Smooth muscle cell (in vitro differentiated cells): ENCODE data around the gene PLA2G6. TPM values are rescaled to one million over a fixed set of nuclear protein-coding genes. Genes with fewer than 3 reads are reported as not detected.

Experiments used
- DNase-seq: peaks from one replicate; lab custom pipeline; 2025; ENCODE audit not compliant: unreplicated experiment; lab: John Stamatoyannopoulos, UW
- H2AFZ ChIP-seq: fragments of 200-600 bp; sonication (generic); 2 replicates; pipeline ENCODE4 v1.6.0; 2016; ENCODE audit warnings: antibody characterized with exemption, low read depth, mild to moderate bottlenecking
- H3F3A ChIP-seq: fragments of 200-600 bp; sonication (generic); 2 replicates; pipeline ENCODE4 v1.6.0; 2017; ENCODE audit warnings: antibody characterized with exemption, low read depth
- H3K27ac ChIP-seq: fragments of 200-600 bp; sonication (generic); 2 replicates; pipeline ENCODE4 v1.5.1; 2016; ENCODE audit warnings: low read depth, mild to moderate bottlenecking
- H3K27me3 ChIP-seq: fragments of 200-600 bp; sonication (generic); 2 replicates; pipeline ENCODE4 v1.6.1; 2016; ENCODE audit warnings: low read depth, mild to moderate bottlenecking
- H3K36me3 ChIP-seq: fragments of 200-600 bp; sonication (generic); 2 replicates; pipeline ENCODE4 v1.5.1; 2016; ENCODE audit warnings: low read depth
- H3K4me1 ChIP-seq: fragments of 200-600 bp; sonication (generic); 2 replicates; pipeline ENCODE4 v1.5.1; 2016; ENCODE audit warnings: low read depth
- H3K4me2 ChIP-seq: fragments of 200-600 bp; sonication (generic); 2 replicates; pipeline ENCODE4 v1.6.0; 2016; ENCODE audit warnings: mild to moderate bottlenecking
- H3K4me3 ChIP-seq: fragments of 200-600 bp; sonication (generic); 2 replicates; pipeline ENCODE4 v1.5.1; 2016; ENCODE audit warnings: mild to moderate bottlenecking
- H3K79me2 ChIP-seq: fragments of 200-600 bp; sonication (generic); 2 replicates; pipeline ENCODE4 v1.6.0; 2016; ENCODE audit warnings: low read depth, mild to moderate bottlenecking
- H3K9ac ChIP-seq: fragments of 200-600 bp; sonication (generic); 2 replicates; pipeline ENCODE4 v1.6.0; 2016; ENCODE audit warnings: low read depth
- H3K9me3 ChIP-seq: fragments of 200-600 bp; sonication (generic); replicated peaks from 2 replicates; pipeline ENCODE4 v1.5.1; 2016; ENCODE audit warnings: low read depth
- H4K20me1 ChIP-seq: fragments of 200-600 bp; sonication (generic); 2 replicates; pipeline ENCODE4 v1.6.0; 2016; ENCODE audit warnings: low read depth
- CTCF ChIP-seq: fragments of 200-600 bp; sonication (generic); IDR thresholded peaks from 2 replicates; pipeline ENCODE4 v1.5.1; 2017; ENCODE audit warnings: borderline replicate concordance, mild to moderate bottlenecking, antibody characterized with exemption; ENCODE audit not compliant: insufficient read depth, poor library complexity, severe bottlenecking
- WGBS: methylation state at CpG from one replicate; pipeline ENCODE4 v1.1.7; 2016; ENCODE audit warnings: low lambda C conversion rate; 5-methylcytosine and 5-hydroxymethylcytosine counted together
- polyA plus RNA-seq: library from polyadenylated mRNA; unstranded; fragments of >200 nt; fragmentation: Nextera tagmentation; extraction: Ambion mirVana; gene quantifications from 2 replicates; pipeline ENCODE4 v1.2.1, GENCODE V29; 2016
- total RNA-seq: library from RNA; depleted of rRNA; stranded (reverse); fragments of >200 nt; gene quantifications from 2 replicates; pipeline ENCODE4 v1.2.3, GENCODE V29; 2014

PLA2G6 gene
- total and polyA plus RNA-seq, 2 experiments from 2014 or later, result 6.1 to 8.9 TPM

DNA sequence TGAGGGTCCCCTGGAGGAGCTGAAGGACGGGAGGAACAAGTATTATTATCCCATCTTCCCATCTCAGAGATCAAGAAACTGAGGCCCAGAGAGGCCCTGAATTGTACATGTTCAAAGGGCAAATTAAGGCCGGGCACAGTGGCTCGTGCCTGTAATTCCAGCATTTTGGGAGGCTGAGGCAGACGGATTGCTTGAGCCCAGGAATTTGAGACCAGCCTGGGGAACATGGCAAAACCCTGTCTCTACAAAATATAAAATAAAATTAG, 8.1 kb downstream of the PLA2G6 start:
- Histone ChIP-seq H2AFZ (no peak overlapping the region), H4K20me1 (no peaks in the 10 kb centered on the region), H3K27ac (no peak overlapping the region), H3K27me3 (no peaks in the 10 kb centered on the region), H3K9me3 (no peaks in the 10 kb centered on the region), H3K9ac (no peak overlapping the region), H3K4me2 (no peak overlapping the region), H3K36me3 (no peaks in the 10 kb centered on the region), H3K4me3 (no peak overlapping the region), H3F3A (no peaks in the 10 kb centered on the region), H3K79me2 (no peaks in the 10 kb centered on the region), H3K4me1 (peaks cover 6% of the 10 kb centered on the region)
- 99% methylated on average over 4 of the region's 4 CpGs for WGBS
- no peak for TF ChIP-seq CTCF
- DNase-seq, result no peak

DNA sequence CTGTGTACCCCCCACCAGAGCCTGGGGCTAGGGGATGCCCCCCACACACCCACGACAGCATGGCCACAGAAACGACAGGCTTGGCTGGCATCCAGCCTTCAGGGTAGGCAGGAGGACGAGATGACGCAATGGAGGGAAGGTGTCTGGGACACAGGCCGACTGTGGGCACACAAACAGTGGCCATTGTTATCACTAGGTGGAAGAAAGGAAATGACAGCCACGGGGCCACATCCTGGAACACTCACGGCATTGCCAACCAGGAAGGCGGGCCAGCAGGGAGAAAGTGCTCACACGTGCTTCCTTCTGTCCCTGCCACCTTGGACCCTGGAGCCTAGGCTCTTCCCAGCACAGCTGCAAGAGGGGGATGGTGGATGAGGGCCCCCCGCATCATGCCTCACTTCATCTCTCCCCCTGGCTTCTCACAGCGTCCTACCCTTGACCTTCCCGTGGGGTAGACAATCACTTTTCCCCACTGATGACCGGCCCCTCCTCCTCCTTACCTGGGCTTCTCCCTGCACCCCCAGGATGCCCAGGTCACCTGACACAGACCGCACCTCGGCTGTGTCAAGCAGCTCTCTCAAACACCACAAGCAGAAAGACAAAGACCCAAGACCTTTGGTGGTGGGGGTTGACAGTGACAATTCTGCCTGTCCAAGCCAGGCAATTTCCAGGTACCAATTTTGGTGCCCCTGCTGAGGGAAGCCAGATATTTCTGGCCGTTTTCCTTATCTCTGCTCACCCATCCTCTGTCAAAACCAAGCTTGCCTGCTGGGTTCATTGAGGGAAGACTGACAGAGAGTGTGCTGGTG, 8.6 kb downstream of the PLA2G6 start:
- no peak for TF ChIP-seq CTCF
- no peak for DNase-seq
- H2AFZ ChIP-seq, result no peak overlapping the region
- H3K4me1 ChIP-seq, result peaks cover 5% of the 10 kb centered on the region
- H3K36me3 ChIP-seq, result no peaks in the 10 kb centered on the region
- no peak overlapping the region for H3K27ac ChIP-seq
- H4K20me1 ChIP-seq, result no peaks in the 10 kb centered on the region
- no peaks in the 10 kb centered on the region for H3F3A ChIP-seq
- H3K9ac ChIP-seq, result no peak overlapping the region
- 87% methylated on average over 16 of the region's 16 CpGs for WGBS
- no peaks in the 10 kb centered on the region for H3K27me3 ChIP-seq
- H3K9me3 ChIP-seq, result no peaks in the 10 kb centered on the region
- H3K4me3 ChIP-seq, result no peak overlapping the region
- no peak overlapping the region for H3K4me2 ChIP-seq
- no peaks in the 10 kb centered on the region for H3K79me2 ChIP-seq

DNA sequence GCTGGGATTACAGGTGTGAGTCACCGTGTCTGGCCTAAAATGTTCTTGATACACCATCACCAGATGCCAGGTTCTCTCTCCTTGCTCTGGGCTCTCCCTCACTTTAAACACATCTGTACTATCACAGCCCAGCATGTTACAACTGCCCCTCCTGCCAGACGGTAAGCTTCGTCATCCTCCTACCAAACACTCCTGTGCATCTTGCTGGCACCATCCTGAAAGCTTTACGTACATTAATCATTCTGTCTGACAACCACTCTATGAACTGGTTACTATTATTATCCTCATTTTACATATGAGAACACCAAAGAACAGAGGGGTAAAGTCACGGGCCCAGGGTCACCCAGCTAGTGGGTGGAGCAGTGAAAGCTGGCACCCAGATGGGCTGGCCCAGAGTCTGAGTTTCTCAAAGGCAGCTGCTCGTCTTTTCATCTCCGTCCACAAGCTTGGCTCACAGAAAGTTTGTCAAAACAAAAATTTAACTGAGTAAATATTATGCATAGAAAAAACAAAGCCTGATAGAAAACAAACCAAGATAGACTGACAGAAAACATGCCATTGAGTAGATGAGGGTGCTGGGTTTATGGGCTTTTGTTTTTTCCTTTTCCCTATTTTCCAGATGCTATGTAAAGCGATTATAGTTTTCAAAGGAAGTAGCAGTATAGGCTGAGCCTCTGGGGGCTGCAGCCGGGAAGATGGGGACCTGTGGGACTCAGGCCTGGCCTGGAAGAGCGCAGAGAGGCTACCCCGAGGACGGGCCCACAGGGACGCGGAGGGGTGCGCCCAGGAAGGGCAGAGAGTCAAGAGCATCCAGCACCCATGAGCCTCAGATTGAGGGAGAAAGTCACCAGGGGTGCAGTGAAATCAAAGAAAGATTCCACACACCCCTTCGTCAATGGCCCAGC, 9.5 kb downstream of the PLA2G6 start:
- 88% methylated on average over 15 of the region's 16 CpGs for WGBS
- H4K20me1 ChIP-seq, result no peaks in the 10 kb centered on the region
- TF ChIP-seq CTCF, result no peak
- no peaks in the 10 kb centered on the region for H3K79me2 ChIP-seq
- H3K27ac ChIP-seq, result no peak overlapping the region
- no peaks in the 10 kb centered on the region for H3F3A ChIP-seq
- DNase-seq, result no peak
- no peaks in the 10 kb centered on the region for H3K27me3 ChIP-seq
- H3K4me3 ChIP-seq, result no peak overlapping the region
- no peaks in the 10 kb centered on the region for H3K36me3 ChIP-seq
- no peak overlapping the region for H3K9ac ChIP-seq
- no peaks in the 10 kb centered on the region for H3K4me1 ChIP-seq
- H2AFZ ChIP-seq, result no peak overlapping the region
- H3K9me3 ChIP-seq, result no peaks in the 10 kb centered on the region
- H3K4me2 ChIP-seq, result no peak overlapping the region
